ENCODE results near the gene RASA2.

The RASA2 gene, protein sequence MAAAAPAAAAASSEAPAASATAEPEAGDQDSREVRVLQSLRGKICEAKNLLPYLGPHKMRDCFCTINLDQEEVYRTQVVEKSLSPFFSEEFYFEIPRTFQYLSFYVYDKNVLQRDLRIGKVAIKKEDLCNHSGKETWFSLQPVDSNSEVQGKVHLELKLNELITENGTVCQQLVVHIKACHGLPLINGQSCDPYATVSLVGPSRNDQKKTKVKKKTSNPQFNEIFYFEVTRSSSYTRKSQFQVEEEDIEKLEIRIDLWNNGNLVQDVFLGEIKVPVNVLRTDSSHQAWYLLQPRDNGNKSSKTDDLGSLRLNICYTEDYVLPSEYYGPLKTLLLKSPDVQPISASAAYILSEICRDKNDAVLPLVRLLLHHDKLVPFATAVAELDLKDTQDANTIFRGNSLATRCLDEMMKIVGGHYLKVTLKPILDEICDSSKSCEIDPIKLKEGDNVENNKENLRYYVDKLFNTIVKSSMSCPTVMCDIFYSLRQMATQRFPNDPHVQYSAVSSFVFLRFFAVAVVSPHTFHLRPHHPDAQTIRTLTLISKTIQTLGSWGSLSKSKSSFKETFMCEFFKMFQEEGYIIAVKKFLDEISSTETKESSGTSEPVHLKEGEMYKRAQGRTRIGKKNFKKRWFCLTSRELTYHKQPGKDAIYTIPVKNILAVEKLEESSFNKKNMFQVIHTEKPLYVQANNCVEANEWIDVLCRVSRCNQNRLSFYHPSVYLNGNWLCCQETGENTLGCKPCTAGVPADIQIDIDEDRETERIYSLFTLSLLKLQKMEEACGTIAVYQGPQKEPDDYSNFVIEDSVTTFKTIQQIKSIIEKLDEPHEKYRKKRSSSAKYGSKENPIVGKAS

DNA sequence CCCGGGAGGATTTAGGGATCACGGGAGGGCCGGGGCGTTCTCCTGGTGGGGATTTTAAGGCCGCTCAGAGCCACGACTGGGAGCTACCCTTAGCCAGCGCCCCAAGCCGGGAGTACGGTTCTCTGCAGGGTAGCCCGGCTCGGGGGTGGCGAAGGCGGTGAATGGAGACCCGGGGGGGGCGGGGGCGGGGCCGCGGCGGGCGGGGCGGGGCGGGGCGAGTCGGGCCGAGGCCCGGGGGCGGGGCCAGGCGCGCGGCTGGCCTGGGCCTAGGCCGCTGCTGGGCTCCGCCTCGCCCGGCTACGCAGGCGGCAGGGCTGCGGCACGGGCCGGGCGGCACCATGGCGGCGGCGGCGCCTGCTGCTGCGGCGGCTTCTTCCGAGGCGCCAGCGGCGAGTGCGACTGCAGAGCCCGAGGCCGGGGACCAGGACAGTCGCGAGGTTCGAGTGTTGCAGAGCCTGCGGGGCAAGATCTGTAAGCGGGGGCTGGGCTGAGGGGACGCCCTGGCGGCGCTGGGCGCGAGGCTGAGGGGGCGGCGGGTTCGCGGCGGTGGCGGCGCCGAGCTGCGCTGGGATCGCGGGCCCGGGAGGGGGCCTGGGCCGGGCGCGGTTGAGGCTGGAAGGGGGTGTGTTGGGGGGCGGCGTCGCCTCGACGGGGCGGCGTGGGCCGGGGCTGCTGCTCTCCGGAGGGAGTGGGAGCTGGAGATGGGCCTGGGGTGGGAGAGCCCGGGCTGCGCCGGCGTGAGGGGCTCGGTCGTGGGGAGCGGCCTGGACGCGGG, at the start of gene RASA2:
Gene RASA2, plus strand, starts transcription at position 282 of the 775 bp plus-strand sequence. Its CDS starts 57 bp downstream, at position 339.
- DNase-seq = peak; percentile 79 to 85

DNA sequence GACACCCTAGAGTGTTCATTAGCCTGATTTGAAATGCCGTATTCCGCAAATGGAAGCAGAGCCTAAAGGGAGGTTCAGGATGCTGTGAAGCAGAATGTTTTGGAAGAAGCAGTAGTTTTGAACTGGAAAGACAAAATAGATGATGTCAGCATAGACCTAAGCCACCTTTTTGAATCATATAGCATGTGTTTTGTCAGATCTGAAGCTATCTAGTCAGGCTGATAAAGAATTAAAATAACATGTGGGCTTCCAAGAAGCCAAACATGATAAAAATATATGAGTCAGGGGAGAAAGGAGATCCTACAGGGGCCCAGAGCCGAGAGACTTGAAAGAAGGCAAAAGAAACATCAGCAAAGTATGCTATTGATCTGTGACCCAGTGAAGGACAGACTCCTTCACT, 47.2 kb upstream of the RASA2 start:
- DNase-seq = peak; percentile 13

DNA sequence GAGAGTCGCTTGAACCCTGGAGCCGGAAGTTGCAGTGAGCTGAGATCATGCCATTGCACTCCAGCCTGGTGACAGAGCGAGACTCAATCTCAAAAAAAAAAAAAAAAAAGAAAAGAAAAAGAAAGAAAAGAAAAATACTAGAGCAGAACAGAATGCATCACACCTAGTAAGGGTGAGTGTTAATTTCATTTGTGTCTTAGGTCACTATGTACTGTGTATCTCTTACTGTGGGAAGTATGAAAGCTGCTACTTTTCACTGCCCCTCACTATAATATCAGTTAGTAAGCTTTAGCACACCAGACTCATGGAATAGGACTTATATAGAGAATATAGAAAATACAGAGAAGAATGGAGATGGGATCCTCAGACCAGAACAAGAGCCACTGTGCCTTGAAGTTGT, 45.9 kb upstream of the RASA2 start:
- DNase-seq = no peak

DNA sequence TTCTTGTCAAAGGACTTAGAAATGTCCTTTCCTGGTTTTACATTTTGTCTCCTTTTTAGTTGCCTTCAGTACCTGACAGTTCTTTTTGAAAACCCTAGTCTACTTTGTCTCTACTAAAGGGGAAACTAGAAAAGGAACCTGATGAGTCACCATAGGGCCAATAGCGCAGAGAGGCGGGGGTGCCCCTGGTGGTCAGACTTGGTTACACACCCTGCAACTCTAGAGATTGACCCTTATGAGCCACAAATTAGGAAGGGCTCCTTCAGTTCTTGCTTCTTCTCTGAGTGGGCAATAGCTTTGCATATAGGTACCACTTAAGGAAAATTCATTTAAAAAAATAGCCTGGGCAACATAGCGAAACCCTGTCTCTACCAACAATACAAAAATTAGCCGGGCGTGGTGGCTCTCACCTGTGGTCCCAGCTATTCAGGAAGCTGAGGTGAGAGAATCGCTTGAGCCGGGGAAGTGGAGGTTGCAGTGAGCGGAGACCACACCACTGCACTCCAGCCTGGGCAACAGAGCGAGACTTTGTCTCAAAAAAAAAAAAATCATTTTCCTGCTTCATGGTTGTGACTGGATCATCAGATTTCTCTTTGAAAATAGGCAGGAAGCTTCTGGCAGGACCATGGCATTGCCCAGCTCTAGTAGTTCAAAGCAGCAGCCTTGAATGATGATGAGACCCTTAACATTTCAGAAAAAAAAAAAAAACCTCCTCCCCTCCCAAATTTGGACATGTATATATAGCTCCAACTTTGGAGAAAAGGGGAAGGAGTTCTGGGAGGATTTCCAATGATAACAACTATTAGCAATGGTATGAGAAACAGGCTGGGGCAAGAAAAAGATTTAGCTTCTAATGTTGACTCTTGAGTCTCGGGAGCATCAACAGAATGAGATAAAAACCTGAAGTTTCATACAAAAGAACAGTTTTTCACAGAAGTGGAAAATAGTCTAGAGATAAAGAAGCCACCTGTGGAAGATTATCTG, 45.2 kb upstream of the RASA2 start:
- peak; percentile 89 for DNase-seq

DNA sequence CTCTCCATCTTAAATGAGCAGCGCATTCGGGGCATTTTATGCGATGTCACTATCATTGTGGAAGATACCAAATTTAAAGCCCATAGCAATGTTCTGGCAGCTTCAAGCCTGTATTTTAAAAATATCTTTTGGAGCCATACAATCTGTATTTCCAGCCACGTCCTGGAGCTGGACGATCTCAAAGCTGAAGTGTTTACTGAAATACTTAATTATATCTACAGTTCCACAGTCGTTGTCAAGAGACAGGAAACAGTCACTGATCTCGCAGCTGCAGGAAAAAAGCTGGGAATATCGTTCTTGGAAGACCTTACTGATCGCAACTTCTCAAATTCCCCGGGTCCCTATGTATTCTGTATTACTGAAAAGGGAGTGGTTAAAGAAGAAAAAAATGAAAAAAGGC, 44.4 kb upstream of the RASA2 start:
- no peak for DNase-seq

DNA sequence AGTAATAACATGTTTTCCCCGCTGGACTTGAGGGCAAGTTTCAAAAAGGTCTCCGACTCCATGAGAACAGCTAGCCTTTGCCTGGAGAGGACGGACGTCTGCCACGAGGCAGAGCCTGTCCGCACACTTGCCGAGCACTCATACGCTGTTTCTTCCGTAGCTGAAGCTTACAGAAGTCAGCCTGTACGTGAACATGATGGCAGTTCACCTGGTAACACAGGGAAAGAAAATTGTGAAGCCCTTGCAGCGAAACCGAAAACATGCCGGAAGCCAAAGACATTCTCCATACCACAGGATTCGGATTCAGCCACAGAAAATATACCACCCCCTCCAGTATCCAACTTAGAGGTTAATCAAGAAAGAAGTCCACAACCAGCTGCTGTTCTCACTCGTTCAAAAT, 43.9 kb upstream of the RASA2 start:
- DNase-seq = no peak

DNA sequence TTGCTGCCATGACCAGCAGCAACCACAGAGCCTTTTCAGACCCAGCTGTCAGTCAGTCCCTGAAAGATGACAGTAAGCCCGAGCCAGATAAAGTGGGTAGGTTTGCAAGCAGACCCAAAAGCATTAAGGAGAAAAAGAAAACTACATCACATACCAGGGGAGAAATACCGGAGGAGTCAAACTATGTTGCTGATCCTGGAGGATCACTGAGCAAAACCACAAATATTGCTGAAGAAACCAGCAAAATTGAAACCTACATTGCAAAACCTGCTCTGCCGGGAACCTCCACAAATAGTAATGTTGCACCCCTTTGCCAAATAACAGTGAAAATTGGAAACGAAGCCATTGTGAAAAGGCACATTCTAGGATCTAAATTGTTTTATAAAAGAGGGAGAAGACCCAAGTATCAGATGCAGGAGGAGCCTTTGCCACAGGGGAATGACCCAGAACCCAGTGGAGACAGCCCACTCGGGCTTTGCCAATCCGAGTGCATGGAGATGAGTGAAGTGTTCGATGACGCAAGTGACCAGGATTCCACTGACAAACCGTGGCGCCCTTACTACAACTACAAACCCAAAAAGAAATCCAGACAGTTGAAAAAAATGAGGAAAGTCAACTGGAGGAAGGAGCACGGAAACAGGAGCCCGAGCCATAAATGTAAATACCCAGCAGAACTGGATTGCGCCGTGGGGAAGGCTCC, 42.1 kb upstream of the RASA2 start:
- DNase-seq = no peak

DNA sequence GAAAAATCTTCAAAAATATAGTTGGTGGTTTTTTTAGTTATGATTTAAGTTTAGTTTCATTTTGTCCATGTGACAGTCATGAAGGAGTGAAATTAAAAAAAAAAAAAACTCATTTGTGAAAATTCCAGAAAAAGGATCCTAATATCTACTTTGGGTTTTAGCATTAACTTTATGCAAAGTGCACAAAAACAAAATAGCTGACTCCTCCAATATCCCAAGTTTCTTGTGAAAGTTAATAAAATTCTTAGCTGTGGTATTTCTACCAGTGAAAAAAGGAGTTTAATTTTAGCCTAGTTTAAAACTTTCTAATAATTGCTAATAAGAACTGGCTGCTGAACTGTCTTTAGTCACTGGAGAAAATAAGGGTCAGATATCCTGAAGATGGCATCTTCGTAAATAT, 40.8 kb upstream of the RASA2 start:
- DNase-seq = no peak

DNA sequence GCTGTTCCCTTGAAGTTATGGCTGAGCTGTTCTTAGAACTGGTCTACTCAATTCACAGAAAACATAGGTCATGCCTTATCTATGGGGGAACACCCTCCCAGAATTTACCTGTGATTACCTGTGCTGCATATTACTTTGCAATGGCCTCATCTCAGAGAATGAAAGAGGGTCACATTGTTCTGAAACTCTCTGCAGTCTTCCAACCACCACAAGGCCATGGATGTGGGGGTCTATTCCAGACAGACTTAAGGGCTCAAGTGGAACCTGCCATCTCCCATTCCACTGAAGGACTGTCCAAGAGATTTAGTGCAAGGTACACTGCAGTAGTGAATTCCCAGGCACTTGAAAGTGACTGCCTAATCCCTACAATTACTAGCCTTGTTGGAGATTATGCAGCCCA, 40.1 kb upstream of the RASA2 start:
- no peak for DNase-seq

DNA sequence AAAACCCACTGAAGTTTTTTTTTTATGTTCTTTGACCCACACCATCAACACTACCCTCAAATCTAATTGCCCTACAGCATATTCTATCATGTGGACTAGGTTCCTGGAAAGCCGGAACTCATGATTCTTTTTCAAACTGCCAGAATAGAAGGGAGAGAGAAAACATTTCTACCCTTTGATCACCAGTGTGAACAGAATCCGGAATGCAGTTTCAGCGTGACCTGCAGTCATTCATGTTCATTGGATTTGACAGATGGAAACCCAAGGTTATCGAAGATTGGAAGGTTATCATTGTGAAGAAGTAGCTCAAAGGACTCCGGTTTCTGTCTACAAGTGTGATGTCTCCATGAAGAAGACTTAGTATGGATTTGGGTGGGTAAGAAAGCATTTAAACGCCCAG, 39.4 kb upstream of the RASA2 start:
- no peak for DNase-seq

DNA sequence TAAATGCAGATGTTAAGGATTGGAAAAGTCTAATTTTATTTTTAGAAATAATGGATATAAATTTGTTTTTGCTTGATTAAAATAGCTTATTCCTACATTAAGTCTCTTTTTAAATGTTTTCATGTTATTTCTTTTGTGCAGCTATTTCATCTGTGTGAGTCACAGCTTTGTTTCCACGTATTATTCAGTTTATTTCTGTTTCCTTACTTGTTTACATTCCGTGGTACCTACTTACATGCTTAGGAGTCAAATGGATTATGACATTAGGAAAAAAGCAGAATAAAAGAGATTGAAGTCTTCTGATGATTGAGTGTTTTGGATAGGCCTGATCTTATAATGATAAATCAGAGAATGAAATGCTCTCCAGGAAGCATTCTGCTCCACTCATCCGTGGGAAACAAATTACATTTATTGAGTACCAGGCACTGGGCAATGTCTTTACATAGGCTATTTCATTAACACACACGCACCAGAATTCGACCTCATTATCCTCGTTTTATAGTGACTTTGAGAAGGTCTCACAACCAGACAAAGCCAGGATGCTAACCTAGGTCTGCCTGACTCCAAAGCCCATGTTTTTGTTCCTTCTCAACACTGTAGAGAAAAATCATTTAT, 38.1 kb upstream of the RASA2 start:
- DNase-seq = no peak

DNA sequence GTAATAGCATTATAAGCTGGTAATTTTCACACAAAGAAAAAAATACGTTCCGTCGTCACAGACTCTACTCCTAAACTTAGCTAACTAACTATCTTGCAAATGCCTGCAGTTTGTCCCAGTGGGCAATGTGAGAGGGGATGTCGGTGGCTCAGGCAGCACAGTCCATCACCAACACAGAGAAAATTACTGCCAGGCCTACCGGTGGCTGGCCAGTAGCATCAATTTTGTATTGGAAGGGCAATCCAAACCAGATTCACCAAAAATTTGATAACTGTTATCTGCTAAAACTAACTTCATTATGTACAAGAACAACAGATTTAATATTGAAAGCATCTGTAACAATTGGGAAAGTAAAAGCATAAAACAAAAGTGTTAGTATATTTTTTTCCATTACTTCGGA, 37.4 kb upstream of the RASA2 start:
- DNase-seq = no peak

DNA sequence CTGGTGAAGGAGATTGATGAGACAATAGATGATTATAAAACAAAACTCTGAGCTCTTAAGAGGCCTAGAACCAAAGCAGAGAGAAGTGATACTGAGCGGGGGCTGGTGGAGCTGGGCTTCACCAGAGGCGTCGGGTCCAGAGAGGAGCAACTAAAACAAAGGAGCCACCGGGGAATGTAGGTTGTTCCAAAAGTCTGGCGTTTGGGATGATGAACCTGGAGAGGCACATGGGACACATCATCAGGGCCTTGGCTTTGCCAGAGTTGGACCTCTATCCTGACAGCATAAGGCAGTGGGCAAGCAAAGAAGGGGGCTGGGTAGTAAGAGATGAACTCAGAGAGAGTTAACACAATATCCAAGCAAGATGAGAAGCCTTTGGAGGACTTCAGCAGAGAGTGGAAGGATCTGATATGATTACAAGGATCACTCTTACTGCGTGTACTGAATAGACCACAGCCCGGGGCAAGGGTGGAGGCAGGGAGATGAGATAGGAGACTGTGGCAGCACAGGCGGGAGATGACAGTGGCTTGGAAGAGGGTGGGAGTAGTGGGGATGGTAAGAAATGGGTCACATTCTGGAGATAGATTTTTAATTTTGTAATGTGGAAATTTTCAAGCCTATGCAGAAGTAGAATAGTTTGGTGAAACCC, 36.0 kb upstream of the RASA2 start:
- DNase-seq = no peak

DNA sequence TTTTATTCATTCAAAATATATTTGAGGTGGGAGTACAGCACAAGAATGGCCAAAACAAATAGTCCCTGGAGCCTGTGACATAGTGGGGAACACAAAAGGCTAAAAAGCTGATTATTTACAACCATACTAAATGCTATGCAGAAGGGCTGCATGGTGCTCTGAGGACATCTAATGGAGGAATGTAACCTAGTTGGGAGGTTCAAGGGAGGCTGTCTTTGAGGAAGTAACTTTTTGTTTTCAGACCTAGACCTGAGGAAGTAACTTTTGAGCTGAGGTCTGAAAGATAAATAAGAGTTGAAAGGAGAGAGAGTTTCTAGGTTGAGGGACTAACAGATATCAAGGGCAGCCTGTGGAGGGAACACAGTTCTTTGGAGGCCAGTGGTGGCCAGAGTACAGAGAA, 34.8 kb upstream of the RASA2 start:
- DNase-seq = no peak

DNA sequence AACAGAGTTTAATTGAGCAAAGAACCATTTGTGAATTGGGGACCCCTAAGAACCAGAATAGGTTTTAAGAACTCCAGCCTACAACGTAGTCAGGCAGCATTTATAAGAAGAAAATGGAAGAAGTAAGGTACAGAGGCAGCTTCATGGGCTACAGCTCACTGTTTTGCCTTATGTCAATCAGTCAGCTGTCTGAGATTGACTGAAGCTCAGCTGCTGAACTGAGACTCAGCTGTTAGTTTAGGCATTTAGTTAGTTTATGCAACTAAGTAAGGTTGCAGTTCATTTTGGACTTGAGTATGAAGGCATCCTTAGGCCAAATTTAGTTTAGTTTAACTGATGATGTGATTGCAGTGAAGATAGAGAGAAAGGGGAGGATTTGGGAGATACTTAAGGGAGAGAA, 34.1 kb upstream of the RASA2 start:
- no peak for DNase-seq

DNA sequence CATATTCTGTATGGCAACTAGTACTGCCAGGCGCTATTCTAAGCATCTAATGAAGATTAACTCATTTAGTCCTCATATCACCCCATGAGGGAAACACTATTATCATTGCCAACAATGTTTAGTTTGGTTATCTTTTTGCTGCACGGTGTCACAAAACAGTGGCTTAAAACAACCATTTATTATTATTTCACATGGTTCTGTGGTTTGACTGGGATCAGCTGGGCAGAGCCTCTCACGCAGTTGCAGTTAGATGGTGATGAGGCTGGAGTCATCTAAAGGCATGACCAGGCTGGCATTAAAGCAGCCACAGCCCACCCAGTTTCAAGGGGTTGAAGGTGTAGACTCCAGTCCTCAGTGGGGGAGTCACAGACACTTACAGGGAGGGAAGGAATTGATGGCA, 32.8 kb upstream of the RASA2 start:
- no peak for DNase-seq

DNA sequence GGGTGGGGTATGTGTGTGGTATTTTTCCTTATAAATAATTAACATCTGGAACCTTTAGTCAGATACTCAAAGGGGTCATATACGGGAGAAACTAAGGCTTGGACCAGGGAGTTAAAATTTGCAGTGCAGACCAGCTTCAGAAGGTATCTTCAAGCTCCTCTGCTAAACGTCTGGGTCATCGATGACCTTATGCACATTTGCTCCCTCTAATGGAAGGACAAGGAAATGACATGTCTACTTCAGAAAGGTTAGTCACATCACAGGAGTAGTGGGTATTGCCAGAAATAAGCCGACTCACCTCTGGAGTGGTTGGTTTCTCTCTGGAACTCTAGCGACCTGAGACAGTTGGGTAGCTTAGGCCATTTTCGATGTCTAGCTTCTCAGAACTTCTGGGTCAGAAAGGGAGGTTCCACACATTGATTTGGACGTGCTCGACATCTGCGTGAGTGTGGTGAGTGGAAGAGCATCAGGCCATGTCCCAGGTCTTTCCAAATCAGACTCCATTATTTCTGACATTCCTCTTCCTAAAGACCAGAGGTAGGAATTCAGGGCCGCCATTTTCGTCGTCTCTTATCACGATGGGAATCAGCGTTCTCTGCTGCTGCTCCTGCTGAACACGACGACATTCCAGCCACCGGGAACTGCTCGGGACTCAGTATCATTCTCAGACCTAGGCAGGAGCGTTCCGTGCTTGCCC, 31.8 kb upstream of the RASA2 start:
- DNase-seq = peak; percentile 42

DNA sequence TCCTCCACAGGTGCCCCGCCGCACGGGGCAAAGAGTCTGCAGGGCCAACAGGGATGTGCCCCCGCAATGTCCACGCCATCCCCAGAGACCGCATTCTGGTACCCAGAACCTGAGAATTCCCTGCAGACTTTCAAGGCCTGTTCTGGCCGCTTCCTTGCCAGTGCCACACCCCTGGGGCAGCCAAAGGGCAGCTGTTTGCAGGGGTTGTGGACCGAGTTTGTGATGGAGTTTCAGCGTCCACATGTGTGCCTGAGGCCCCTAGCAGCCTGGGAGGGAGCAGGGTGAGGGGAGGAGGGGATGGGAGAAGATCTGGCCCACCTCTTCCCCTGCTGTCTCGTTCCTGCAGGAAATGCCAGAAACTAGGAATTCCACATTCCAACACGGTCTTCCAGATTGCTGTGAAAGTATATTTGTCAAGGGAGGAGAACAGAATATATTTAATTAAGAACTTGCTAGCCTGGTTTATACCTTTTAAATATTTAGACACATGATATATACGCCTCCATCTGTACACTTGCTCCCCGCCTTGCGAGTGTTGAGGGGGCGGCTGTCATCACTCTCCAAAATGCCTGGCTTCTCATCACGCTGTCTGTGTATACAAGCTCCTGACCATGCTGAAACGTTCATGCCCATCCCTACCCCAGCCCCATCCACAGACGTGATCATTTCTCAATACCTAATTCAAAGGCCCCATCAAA, 31.1 kb upstream of the RASA2 start:
- DNase-seq = no peak

DNA sequence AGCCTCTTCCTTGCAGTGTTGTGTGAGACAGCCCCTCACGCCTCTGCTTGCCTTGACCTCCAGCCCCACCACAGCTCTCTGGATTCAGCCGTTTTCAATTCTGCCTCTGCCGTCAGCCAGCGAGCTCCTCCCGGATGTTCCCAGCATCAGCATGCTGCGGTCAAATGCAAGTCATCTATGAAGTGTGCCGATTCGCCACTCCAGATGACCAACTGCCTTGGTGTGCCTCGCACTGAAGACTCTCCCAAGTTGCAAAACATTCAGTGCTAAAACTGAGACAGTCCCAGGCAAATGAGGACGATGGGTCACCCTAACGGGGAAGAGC, 30.6 kb upstream of the RASA2 start:
- DNase-seq = no peak

Data from activated T-cell treated with anti-CD3 and anti-CD28 coated beads, Interleukin-2, amount 50 U/mL, for 48 hours (primary cell).